GM13976 (cell line): ENCODE data around the gene METAP2.

Experiments used
- DNase-seq: peaks from one replicate; pipeline ENCODE4 v3.0.0; 2012; ENCODE audit warnings: low spot score
- CTCF ChIP-seq: IDR thresholded peaks from 2 replicates; pipeline ENCODE4 v1.5.1; 2012; ENCODE audit warnings: borderline replicate concordance, mild to moderate bottlenecking; ENCODE audit not compliant: insufficient read depth; ENCODE audit errors: extremely low read depth, missing control alignments, control extremely low read depth
- in situ Hi-C: fragments of 300-500 bp; cut with MboI; formaldehyde crosslinking; loops from one replicate; pipeline ENCODE4 v1.12.0; 2022; ENCODE audit warnings: low sequenced_read_pairs, mixed read lengths, inconsistent platforms; ENCODE audit not compliant: unreplicated experiment

METAP2 gene

GRCh38 chr12:95528431-95528830, 54.5 kb downstream of the METAP2 start:
- TF ChIP-seq CTCF: no peak
- in situ Hi-C loops: no loop called here
- no peak for DNase-seq

GRCh38 chr12:95529693-95530225, 55.8 kb downstream of the METAP2 start:
- no peak for TF ChIP-seq CTCF
- DNase-seq: no peak
- in situ Hi-C loops: loop anchor here (10.0 kb wide), 1 partner anchor 415 kb away; no protein-coding TSS in a partner anchor

- TF ChIP-seq CTCF: no peak
- DNase-seq: no peak
- in situ Hi-C loops: loop anchor here (10.0 kb wide), 1 partner anchor 418 kb away; no protein-coding TSS in a partner anchor
Observed at GRCh38 chr12:95532851-95533250, 58.9 kb downstream of the METAP2 start.

- DNase-seq: no peak
- in situ Hi-C loops: loop anchor here (10.0 kb wide), 1 partner anchor 419 kb away; no protein-coding TSS in a partner anchor
- no peak for TF ChIP-seq CTCF
Observed at GRCh38 chr12:95533985-95534384, 60.0 kb downstream of the METAP2 start.

- no peak for TF ChIP-seq CTCF
- DNase-seq: no peak
- in situ Hi-C loops: loop anchor here (10.0 kb wide), 1 partner anchor 423 kb away; no protein-coding TSS in a partner anchor
Observed at GRCh38 chr12:95538006-95538405, 64.1 kb downstream of the METAP2 start.

- no peak for TF ChIP-seq CTCF
- in situ Hi-C loops: loop anchor here (10.0 kb wide), 1 partner anchor 424 kb away; no protein-coding TSS in a partner anchor
- no peak for DNase-seq
Observed at GRCh38 chr12:95538656-95539055, 64.7 kb downstream of the METAP2 start.
